HG02840 (cell line): Measurements from ENCODE around the gene OPCML.

Experiments used
- ATAC-seq: cut with Tn5 transposase; IDR thresholded peaks from one replicate; pipeline ENCODE4 v1.9.1; 2021; ENCODE audit warnings: mild to moderate bottlenecking, moderate library complexity, moderate number of reproducible peaks; ENCODE audit not compliant: unreplicated experiment, low FRiP score

OPCML gene

GRCh38 chr11:133096981-133097380 lies 435.3 kb downstream of the OPCML start:
- ATAC-seq = no peak

GRCh38 chr11:133086518-133086917 lies 445.8 kb downstream of the OPCML start:
- ATAC-seq = no peak

GRCh38 chr11:133082841-133083488 lies 449.3 kb downstream of the OPCML start:
- ATAC-seq = peak; percentile 65

- ATAC-seq = no peak
Measured at GRCh38 chr11:133082453-133082781, 449.9 kb downstream of the OPCML start.

GRCh38 chr11:133081730-133082452 lies 450.4 kb downstream of the OPCML start:
- no peak for ATAC-seq

GRCh38 chr11:133081020-133081419 lies 451.3 kb downstream of the OPCML start:
- ATAC-seq = no peak

GRCh38 chr11:133078591-133079404 lies 453.5 kb downstream of the OPCML start:
- ATAC-seq = no peak

- no peak for ATAC-seq
Measured at GRCh38 chr11:133078012-133078411, 454.3 kb downstream of the OPCML start.

GRCh38 chr11:133075351-133075750 lies 456.9 kb downstream of the OPCML start:
- no peak for ATAC-seq

GRCh38 chr11:133072858-133073582 lies 459.3 kb downstream of the OPCML start:
- ATAC-seq = no peak

- ATAC-seq = no peak
Measured at GRCh38 chr11:133072378-133072777, 459.9 kb downstream of the OPCML start.

- ATAC-seq = no peak
Measured at GRCh38 chr11:133070791-133071190, 461.5 kb downstream of the OPCML start.

- no peak for ATAC-seq
Measured at GRCh38 chr11:133070021-133070713, 462.1 kb downstream of the OPCML start.

GRCh38 chr11:133065847-133066485 lies 466.3 kb downstream of the OPCML start:
- no peak for ATAC-seq

GRCh38 chr11:133064961-133065360 lies 467.3 kb downstream of the OPCML start:
- ATAC-seq = no peak

- no peak for ATAC-seq
Measured at GRCh38 chr11:133064152-133064877, 468.0 kb downstream of the OPCML start.

- ATAC-seq = no peak
Measured at GRCh38 chr11:133058501-133058900, 473.8 kb downstream of the OPCML start.

- ATAC-seq = no peak
Measured at GRCh38 chr11:133053124-133053776, 479.1 kb downstream of the OPCML start.

GRCh38 chr11:133052537-133052936 lies 479.8 kb downstream of the OPCML start:
- ATAC-seq = no peak
